GM13976 (cell line): ENCODE measurements around the gene HOXA3.

Experiments used
- DNase-seq: peaks from one replicate; pipeline ENCODE4 v3.0.0; 2012; ENCODE audit warnings: low spot score
- in situ Hi-C: fragments of 300-500 bp; cut with MboI; formaldehyde crosslinking; loops from one replicate; pipeline ENCODE4 v1.12.0; 2022; ENCODE audit warnings: low sequenced_read_pairs, mixed read lengths, inconsistent platforms; ENCODE audit not compliant: unreplicated experiment
- TF ChIP-seq, protein P1 (sequence below): IDR thresholded peaks from 2 replicates; pipeline ENCODE4 v1.5.1; 2012; ENCODE audit warnings: borderline replicate concordance, mild to moderate bottlenecking; ENCODE audit not compliant: insufficient read depth; ENCODE audit errors: extremely low read depth, missing control alignments, control extremely low read depth

HOXA3 gene

DNA sequence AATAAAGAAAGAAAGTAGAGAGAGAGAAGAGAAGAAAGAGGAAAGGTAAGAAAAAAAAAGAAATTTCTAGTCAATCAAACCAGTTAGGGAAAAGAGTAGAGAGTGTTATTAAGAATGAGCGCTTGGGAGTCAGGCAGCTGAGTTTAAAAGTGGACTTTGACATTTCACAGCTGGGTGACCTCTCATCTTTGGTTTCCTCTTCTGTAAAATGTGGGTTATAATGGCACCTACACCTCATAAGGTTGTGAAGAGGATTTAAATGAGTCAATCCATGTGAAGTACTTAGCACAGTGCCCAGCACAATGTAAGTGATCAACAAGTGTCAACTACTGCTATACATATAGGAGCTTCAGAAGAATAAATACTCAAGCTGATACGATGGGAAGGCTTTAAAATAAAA lies 68.7 kb downstream of the HOXA3 start:
- TF ChIP-seq, protein P1, sequence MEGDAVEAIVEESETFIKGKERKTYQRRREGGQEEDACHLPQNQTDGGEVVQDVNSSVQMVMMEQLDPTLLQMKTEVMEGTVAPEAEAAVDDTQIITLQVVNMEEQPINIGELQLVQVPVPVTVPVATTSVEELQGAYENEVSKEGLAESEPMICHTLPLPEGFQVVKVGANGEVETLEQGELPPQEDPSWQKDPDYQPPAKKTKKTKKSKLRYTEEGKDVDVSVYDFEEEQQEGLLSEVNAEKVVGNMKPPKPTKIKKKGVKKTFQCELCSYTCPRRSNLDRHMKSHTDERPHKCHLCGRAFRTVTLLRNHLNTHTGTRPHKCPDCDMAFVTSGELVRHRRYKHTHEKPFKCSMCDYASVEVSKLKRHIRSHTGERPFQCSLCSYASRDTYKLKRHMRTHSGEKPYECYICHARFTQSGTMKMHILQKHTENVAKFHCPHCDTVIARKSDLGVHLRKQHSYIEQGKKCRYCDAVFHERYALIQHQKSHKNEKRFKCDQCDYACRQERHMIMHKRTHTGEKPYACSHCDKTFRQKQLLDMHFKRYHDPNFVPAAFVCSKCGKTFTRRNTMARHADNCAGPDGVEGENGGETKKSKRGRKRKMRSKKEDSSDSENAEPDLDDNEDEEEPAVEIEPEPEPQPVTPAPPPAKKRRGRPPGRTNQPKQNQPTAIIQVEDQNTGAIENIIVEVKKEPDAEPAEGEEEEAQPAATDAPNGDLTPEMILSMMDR = no peak
- no peak for DNase-seq
- in situ Hi-C loops = no loop called here

DNA sequence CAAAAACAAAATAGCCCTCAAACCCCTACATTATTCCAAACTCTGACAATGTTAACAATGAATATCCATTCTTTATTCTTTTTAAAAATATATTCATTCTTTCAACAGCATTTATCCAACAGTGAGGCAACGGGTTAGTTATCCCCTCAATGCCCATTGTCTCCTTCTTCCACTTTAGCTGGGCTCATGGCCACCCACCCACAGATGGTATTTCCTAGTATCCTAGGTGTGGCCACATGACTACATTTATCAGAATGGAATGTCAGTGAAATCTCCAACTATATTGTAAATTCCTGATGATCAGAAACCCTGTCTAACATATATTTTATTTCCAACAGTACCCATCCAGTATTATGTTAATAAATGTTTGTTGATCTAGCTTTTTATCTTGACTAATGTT lies 70.2 kb downstream of the HOXA3 start:
- no peak for DNase-seq
- TF ChIP-seq, protein P1 = no peak
- in situ Hi-C loops = no loop called here

DNA sequence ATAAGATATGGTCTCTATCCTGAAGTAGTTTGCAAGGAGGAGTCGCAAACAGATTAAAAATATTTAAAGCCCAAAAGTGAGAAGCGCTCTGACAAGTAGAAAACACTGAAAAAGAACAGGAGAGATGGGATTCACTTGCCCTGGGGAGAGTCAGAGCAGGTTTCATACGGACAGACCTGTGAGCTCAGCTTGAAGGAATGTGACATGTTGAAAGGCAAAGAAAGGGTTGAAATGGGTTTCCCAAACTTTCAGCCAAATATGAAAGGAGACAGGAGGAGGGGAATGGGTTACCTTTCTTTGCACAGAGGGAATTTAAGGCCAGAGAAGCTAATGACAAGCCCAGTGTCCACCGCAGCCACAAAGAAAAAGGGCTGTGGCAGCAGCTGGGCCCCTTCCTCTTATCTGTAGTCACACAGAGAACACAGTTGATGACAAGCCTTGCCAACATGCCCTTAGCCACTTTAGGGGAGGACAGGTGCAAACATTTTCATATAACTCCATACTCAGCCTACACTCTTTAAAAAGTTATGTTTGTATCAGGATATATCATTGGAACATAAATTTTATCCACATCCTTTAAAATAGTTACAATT lies 71.4 kb downstream of the HOXA3 start:
- no peak for DNase-seq
- in situ Hi-C loops = no loop called here
- TF ChIP-seq, protein P1 = no peak

DNA sequence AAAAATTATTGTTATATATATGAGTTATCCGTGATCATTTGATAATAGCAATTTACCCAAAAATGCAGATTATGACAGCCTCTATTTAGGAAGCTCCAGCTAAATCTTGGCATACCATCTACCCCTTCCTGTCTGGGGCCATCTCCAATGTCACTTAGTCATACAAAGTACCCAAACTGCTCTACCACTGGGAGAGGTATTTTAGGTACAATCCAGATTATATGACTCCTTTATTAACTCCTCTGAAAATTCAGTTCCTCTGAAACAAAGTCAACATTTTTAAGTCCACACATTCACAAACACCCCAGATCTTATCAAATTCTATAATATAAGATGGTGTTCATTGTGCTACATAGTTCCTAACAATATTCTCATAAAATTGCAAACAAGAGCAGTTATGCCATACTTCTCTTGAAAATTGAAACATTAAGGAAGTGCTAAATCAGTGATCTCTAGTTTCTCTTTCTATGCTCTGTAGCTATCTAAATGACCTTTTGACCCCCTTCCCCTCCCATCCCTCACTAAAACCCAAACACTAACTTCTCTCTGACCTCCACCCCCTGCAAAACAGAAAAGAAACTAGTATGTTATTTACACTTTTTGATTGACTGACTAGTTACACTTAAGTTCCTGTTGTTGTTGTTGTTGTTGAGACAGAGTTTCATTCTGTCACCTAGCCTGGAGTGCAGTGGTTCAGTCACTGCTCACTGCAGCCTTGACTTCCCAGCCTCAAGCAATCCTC lies 73.0 kb downstream of the HOXA3 start:
- in situ Hi-C loops = no loop called here
- TF ChIP-seq, protein P1 = no peak
- DNase-seq = peak; percentile 31

DNA sequence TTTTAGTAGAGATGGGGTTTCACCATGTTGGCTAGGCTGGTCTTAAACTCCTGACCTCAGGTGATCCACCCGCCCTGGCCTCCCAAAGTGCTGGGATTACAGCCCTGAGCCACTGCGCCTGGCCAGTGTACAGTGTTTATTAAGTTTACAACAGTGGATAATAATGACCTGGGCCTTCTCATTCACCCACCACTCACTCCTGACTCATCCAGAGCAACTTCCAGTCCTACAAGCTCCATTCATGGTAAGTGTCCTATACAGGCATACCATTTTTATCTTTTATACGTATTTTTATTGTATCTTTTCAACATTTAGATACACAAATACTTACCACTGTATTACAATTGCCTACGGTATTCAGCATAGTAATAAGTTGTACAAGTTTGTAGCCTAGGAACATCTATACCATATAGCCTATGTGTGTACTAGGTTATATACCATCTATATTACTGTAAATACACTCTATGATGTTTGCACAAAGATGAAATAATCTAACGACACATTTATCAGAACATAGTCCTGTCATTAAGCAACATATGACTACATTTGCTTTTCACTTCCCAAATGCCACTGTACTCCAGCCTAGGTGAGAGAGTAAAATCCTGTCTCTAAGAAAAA lies 73.7 kb downstream of the HOXA3 start:
- DNase-seq = no peak
- TF ChIP-seq, protein P1 = no peak
- in situ Hi-C loops = no loop called here

DNA sequence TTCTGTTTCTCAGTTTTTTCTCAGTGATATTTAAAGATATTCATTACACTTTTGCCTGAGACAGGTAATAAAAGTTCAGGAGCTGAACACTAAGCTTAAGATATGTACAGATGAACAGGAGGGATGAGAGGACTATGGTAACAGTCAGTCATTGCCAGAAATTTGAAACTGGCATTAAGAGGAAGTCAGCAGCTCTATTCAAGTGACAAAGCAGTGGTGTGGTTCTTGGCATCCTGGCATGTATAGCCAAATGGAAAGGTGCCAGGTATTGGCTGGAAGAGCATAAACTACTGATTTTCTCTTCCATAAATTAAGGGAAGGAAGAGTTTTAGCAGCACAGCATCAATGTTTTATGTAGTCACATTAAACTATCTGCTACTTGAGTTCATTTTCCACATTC lies 79.3 kb downstream of the HOXA3 start:
- in situ Hi-C loops = no loop called here
- TF ChIP-seq, protein P1 = no peak
- no peak for DNase-seq
